Measurements from ENCODE around the gene CCDC187. TPM values are rescaled to one million over a fixed set of nuclear protein-coding genes. Genes with fewer than 3 reads are reported as not detected.

The CCDC187 gene
- polyA plus RNA-seq, 3 donors: not detected

GRCh38 chr9:136306211-136307208 lies 2.6 kb upstream of the CCDC187 start:
- peak overlapping the region in 1 of 2 donors; percentile 14 for H3K4me3 Mint-ChIP-seq
- H3K27me3 Mint-ChIP-seq (ENCODE audit: low read depth in 3 of 3): peaks cover 2 to 5% (median 2%) of the 10 kb centered on the region in 3 donors

More at GRCh38 chr9:136306211-136307208, 2.6 kb upstream of the CCDC187 start:
- no peaks in the 10 kb centered on the region for H3K36me3 Mint-ChIP-seq
- intact Hi-C loops (cut with micrococcal nuclease): no loop called here
- Histone ChIP-seq H3K27me3 (ENCODE audit: control insufficient read depth in 2 of 2, insufficient read depth in 2 of 2, low read length in 2 of 2) (peaks cover 0 to 5% of the 10 kb centered on the region in 2 donors), H3K4me2 (replicated peaks; ENCODE audit: extremely low read depth, low read length, poor library complexity, severe bottlenecking) (no peak overlapping the region), H3K27ac (ENCODE audit: low read depth in 1 of 2, low read length in 2 of 2) (no peak overlapping the region), H3K4me1 (ENCODE audit: control insufficient read depth in 1 of 2, insufficient read depth in 2 of 2, low read length in 2 of 2) (no peaks in the 10 kb centered on the region), H3K4me3 (replicated peaks in 1 of 3; ENCODE audit: low read depth in 2 of 3, low read length in 3 of 3) (no peak overlapping the region), H3K9ac (ENCODE audit: insufficient read depth, low read length, poor library complexity, severe bottlenecking) (no peak overlapping the region), H4K20me1 (ENCODE audit: insufficient read depth, low read length) (no peaks in the 10 kb centered on the region), H3K9me3 (replicated peaks in 1 of 2; ENCODE audit: control insufficient read depth in 1 of 2, insufficient read depth in 1 of 2, low read length in 2 of 2) (no peaks in the 10 kb centered on the region), H3K79me2 (ENCODE audit: insufficient read depth, low read length) (no peaks in the 10 kb centered on the region), H3K36me3 (replicated peaks in 1 of 2; ENCODE audit: control insufficient read depth in 1 of 2, insufficient read depth in 2 of 2, low read length in 2 of 2) (no peaks in the 10 kb centered on the region), H2AFZ (ENCODE audit: insufficient read depth, low read depth, low read length, poor library complexity, severe bottlenecking) (no peak overlapping the region)
- DNase-seq: no peak
- WGBS (ENCODE audit: insufficient coverage): 21% methylated on average over 30 of the region's 34 CpGs
- peak overlapping the region in 2 of 7 donors; percentile 38 to 40 for H3K27ac Mint-ChIP-seq
- TF ChIP-seq CTCF (IDR thresholded peaks at IDR 0.05): no peak
- H3K4me1 Mint-ChIP-seq: peaks cover 4% of the 10 kb centered on the region
- peaks cover 0 to 2% (median 0%) of the 10 kb centered on the region in 7 donors for H3K9me3 Mint-ChIP-seq
